ENCODE measurements around the gene LIN54. TPM values are rescaled to one million over a fixed set of nuclear protein-coding genes. Genes with fewer than 3 reads are reported as not detected.

LIN54 gene
- total RNA-seq, 1 experiment from 2014 or later = 15.9 TPM

DNA sequence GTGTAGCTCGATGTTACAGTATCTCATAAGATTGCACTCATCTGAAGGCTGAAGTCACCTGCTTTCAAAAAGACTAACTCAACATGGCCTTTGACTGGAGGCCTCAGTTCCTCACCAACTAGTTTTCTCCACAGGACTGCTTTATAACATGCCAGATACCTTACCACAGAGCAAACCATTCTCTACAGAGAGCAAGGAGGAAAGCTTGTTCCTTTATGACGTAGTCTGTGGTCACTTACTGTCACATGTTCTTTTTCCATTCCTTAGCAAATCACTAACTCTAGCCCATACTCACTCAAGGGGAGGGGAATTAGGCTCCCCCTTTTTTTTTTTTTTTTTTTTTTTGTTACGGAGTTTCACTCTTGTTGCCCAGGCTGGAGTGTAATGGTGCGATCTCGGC is 106.9 kb downstream of the LIN54 start:
- no peak for DNase-seq (ENCODE audit: low read depth)

DNA sequence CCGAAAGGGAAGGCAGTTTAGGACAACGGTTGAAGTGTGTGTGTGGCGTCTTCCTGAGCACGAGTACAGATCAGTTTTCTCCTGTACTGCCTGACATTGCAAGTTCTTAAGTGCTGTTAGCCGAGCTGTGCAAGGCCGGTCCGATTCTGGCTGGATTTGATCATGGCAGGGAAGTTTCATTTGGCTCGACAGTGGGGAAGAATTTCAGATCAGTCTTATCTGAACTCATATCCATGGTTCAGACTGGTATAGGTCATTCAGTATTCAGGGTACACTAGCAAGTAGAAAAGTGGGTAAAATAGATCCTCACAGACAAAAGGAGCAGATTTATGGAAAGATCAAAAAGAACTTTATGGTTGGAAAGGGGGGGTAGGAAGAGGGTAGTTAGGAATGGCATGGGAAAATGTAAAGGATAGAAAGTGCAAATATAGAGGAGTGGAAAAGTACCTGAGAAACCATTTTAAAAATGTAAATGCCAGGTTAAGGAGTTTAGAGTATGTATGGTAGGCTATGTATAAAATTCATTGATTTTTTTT is 109.4 kb downstream of the LIN54 start:
- in situ Hi-C loops (cut with HindIII; ENCODE audit: low pct_unique_long_range_greater_than_20kb, low sequenced_read_pairs) = no loop called here

More for the DNA sequence above, 106.9 kb downstream of the LIN54 start:
- in situ Hi-C loops (cut with HindIII; ENCODE audit: low pct_unique_long_range_greater_than_20kb, low sequenced_read_pairs) = no loop called here

GRCh38 chr4:82900411-82901182 is 110.0 kb downstream of the LIN54 start, which contains the start of gene THAP9:
THAP9 (plus strand) TSS chr4:82900735; CDS start chr4:82900803, 68 bp downstream.
- peak; percentile 98 for DNase-seq (ENCODE audit: low read depth)
- in situ Hi-C loops (cut with HindIII; ENCODE audit: low pct_unique_long_range_greater_than_20kb, low sequenced_read_pairs) = no loop called here

More for the DNA sequence above, 109.4 kb downstream of the LIN54 start:
- DNase-seq (ENCODE audit: low read depth) = no peak

DNA sequence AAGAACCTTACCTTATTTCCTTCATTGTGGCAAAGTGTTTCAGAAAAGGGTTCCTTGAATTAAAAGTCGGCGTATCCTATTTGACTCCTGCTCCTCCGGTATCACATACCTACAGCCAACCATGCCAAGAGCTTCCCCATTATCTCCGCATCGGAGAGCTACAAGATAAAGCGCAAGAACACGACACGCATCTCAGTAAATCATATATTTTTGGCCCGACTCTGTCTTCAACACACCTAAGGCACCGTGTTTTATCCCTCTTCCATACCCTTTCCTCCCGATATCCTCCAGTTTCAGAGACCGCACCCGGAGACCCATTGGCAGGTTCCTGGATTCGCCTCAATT is 110.6 kb downstream of the LIN54 start:
- DNase-seq (ENCODE audit: low read depth) = no peak
- in situ Hi-C loops (cut with HindIII; ENCODE audit: low pct_unique_long_range_greater_than_20kb, low sequenced_read_pairs) = no loop called here

- in situ Hi-C loops (cut with HindIII; ENCODE audit: low pct_unique_long_range_greater_than_20kb, low sequenced_read_pairs) = no loop called here
- no peak for DNase-seq (ENCODE audit: low read depth)
Measured at GRCh38 chr4:82899374-82900065, 111.1 kb downstream of the LIN54 start.

DNA sequence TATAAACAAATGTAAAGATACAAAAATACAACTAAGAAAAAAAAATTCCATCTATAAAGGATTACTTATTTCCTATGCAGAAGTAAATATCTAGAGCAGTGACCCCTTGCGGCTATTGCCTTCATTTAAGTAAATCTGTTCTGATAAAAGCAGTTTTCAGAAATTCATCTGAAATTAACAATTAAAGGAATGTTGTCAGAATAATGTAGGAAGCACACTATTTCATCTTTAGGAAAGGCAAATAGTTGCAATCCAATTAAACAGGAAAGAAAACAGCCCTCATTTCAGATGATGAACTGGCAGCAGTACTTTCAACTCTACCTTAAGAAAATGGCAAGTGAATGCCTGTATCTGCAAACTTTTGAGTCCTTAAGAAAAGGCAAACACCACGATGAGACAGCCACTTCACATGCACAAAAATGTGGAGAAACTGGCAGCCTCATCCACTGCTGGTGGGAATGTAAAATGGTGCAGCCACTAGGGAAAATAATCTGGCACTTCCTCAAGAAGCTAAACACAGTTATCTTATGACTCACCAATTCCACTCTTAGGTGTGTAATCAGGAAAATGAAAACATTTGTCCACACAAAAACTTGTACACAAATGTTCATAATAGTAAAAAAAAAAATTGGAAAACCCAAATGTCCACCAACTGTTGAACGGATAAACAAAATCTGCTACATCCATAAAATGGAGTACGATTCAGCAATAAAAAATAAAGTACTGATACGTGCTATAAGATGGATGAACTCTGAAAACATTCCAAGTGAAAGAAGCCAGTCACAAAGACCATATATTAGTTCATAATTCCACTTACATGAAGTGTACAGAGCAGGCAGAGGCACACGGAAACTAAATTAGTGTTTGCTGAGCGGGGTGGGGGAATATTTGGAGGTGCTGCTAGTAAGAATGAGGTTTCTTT is 112.0 kb downstream of the LIN54 start:
- peak; percentile 60 for DNase-seq (ENCODE audit: low read depth)
- in situ Hi-C loops (cut with HindIII; ENCODE audit: low pct_unique_long_range_greater_than_20kb, low sequenced_read_pairs) = no loop called here

DNA sequence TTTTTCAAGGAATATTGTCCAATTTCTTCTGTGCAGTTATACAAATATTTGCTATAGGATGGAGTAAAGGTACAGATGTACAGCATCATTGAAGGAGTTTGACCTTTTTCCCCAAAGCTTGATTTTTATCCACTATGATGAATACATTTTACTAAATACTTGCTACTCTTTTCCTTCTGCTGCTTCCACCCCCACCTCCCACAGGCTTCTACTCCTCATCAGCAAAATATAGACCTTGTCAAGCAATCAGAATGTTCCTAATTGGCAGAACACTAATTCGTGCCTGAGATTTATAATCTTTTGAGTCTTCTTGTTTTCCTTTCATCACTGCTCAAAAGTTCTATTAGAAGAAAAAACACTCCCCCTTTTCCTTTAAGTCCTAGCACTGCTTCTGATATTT is 113.9 kb downstream of the LIN54 start:
- no peak for DNase-seq (ENCODE audit: low read depth)
- in situ Hi-C loops (cut with HindIII; ENCODE audit: low pct_unique_long_range_greater_than_20kb, low sequenced_read_pairs) = no loop called here

DNA sequence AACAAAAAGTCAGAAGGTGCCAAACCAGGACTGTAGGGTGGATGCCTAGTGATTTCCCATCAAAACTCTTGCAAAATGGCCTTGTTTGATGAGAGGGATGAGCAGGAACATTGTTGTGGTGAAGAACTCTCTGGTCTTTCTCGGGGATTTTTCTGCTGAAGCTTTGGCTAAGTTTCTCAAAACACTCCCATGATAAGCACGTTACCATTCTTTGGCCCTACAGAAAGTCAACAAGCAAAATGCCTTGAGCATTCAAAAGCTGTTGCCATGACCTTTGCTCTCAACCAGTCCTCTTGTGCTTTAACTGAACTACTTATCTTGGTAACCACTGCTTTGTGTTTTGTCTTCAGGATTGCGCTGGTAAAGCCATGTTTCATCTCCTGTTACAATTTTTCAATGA is 116.7 kb downstream of the LIN54 start:
- no peak for DNase-seq (ENCODE audit: low read depth)
- in situ Hi-C loops (cut with HindIII; ENCODE audit: low pct_unique_long_range_greater_than_20kb, low sequenced_read_pairs) = no loop called here

GRCh38 chr4:82892467-82892802 is 118.2 kb downstream of the LIN54 start:
- no peak for DNase-seq (ENCODE audit: low read depth)
- in situ Hi-C loops (cut with HindIII; ENCODE audit: low pct_unique_long_range_greater_than_20kb, low sequenced_read_pairs) = no loop called here

DNA sequence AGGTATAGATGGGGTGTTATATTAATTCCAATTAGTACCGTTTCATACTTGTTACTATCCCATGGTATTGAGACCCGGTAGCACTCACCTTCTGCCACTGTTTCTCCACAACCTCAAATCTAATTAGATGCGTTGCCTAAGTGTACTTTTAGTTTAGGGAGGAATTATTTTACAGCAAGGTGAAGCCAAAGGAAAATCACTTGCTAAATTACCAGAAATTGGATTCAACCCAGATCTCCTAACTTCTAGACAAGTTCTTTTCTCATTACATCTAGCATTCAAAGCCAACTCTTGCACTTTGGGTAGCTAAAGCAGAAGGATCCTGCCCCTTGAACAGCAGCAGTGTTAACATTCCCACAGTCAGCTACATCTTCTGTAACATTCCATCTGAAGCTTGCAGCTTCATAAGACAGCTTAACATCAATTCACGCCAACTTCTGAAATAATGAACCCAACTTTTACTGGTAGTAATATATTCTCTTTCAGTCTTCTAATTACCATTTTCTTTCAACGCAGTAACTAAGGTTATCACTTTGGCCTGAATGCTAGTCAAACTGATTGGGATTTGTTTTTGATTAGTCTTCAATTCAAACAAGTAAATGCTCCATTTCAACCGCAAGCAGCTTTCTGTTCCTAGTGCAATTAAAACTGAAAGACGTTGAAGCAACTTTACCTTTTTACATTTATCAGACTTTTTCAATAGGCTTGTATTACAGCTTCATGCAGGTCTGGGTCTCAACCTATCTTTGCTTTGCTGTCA is 118.7 kb downstream of the LIN54 start:
- no peak for DNase-seq (ENCODE audit: low read depth)
- in situ Hi-C loops (cut with HindIII; ENCODE audit: low pct_unique_long_range_greater_than_20kb, low sequenced_read_pairs) = no loop called here

GRCh38 chr4:82890901-82891706 is 119.5 kb downstream of the LIN54 start, which contains the start of gene SEC31A:
SEC31A (minus strand) TSS chr4:82891153; CDS start chr4:82881936, 9,217 bp downstream.
- DNase-seq (ENCODE audit: low read depth) = peak; percentile 95
- in situ Hi-C loops (cut with HindIII; ENCODE audit: low pct_unique_long_range_greater_than_20kb, low sequenced_read_pairs) = no loop called here

DNA sequence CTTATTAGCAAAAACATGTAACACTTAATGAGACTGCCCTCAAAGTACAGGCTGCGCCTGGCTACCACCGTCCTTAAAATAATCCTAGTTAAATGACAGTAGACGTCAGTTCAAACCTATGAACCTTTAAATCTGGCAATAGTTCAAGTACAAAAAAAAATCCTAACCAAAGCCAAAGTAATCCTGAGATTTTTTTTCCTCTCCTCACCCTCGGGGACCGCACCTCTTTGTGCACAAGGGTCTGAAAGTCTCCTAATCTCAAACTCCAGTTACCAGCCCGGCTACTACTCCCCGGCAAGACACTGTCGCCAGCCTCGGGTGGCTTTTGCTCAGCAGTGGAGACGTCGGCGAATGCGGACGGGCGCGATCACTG is 120.1 kb downstream of the LIN54 start:
- DNase-seq (ENCODE audit: low read depth) = no peak
- in situ Hi-C loops (cut with HindIII; ENCODE audit: low pct_unique_long_range_greater_than_20kb, low sequenced_read_pairs) = no loop called here

GRCh38 chr4:82889287-82889686 is 121.3 kb downstream of the LIN54 start:
- no peak for DNase-seq (ENCODE audit: low read depth)
- in situ Hi-C loops (cut with HindIII; ENCODE audit: low pct_unique_long_range_greater_than_20kb, low sequenced_read_pairs) = no loop called here

DNA sequence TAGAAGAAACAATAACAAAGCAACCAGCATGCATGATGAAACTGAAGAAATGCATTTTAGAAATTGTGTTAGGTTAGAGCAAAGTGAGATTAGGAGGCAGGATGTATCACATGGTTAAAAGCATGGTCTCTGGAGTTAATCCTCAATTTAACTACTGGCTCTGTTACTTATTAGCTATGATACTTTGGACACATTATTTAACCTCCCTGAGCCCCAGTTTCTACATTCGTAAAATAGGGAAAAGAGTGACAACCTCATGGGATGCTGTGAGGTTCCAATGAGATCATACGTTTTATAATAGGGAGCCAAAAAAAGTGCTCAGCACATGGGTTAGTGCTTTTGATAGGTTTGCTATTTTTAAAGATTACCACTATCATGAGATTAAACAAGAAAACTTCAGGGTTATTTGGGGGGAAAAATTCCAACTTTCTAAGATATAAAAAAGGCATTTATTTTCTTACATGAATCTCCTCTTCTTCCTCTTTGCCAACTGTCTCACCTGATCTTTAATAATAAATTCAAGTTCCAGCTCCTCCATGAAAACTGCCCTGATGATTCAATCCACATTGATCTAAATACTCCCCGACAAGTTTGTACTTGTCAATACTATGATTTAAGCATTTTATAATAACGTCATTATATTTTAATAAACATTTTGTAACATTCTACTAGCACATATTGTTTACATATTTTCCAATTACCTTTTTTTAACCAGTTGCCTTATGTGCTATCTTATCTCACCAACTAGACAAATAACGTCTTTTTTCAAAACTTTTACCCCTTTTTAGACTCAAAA is 124.3 kb downstream of the LIN54 start:
- DNase-seq (ENCODE audit: low read depth) = no peak
- in situ Hi-C loops (cut with HindIII; ENCODE audit: low pct_unique_long_range_greater_than_20kb, low sequenced_read_pairs) = no loop called here

- in situ Hi-C loops (cut with HindIII; ENCODE audit: low pct_unique_long_range_greater_than_20kb, low sequenced_read_pairs) = no loop called here
- no peak for DNase-seq (ENCODE audit: low read depth)
Measured at GRCh38 chr4:82885410-82885809, 125.2 kb downstream of the LIN54 start.

Data from Caki2 (cell line).